GM12873 (cell line): ENCODE data around the gene CLEC18A.

Experiments used
- TF ChIP-seq, protein P1 (sequence below): IDR thresholded peaks from 2 replicates; pipeline ENCODE4 v1.5.1; 2012; ENCODE audit warnings: low read depth, mild to moderate bottlenecking, moderate library complexity, low read length, control low read depth; ENCODE audit not compliant: insufficient read depth; ENCODE audit errors: missing control alignments

Gene CLEC18A

DNA sequence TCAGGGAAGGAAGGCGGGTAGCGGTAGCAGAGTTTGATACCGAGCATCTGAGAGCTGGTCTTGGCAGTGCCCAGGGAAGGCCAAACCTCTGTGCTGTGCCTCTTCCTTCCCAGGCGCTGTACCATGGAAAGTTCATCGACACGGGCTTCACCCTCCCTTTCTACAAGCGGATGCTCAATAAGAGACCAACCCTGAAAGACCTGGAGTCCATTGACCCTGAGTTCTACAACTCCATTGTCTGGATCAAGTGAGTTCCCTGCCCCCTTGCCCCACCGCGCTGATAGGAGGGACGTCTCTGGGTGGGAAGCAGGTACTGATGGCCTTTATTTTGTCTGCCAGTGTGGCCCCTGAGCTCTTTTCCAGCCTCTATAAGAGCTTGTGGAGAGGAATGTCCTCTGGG lies 15.4 kb upstream of the CLEC18A start:
- TF ChIP-seq, protein P1, sequence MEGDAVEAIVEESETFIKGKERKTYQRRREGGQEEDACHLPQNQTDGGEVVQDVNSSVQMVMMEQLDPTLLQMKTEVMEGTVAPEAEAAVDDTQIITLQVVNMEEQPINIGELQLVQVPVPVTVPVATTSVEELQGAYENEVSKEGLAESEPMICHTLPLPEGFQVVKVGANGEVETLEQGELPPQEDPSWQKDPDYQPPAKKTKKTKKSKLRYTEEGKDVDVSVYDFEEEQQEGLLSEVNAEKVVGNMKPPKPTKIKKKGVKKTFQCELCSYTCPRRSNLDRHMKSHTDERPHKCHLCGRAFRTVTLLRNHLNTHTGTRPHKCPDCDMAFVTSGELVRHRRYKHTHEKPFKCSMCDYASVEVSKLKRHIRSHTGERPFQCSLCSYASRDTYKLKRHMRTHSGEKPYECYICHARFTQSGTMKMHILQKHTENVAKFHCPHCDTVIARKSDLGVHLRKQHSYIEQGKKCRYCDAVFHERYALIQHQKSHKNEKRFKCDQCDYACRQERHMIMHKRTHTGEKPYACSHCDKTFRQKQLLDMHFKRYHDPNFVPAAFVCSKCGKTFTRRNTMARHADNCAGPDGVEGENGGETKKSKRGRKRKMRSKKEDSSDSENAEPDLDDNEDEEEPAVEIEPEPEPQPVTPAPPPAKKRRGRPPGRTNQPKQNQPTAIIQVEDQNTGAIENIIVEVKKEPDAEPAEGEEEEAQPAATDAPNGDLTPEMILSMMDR, result no peak

DNA sequence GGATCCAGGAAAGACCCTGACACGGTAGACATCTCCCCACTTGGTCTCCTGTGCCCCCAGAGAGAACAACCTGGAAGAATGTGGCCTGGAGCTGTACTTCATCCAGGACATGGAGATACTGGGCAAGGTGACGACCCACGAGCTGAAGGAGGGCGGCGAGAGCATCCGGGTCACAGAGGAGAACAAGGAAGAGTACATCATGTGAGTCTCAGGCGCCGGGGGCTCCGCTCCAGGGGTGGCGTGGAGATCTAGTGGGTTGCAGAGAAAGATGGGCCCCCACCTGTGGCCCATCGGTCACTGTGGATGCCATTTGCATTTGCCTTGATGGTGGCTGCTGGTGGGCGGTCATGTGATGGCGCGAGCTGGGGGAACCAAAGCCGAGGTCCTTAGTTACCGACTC lies 14.9 kb upstream of the CLEC18A start:
- TF ChIP-seq, protein P1, result no peak

DNA sequence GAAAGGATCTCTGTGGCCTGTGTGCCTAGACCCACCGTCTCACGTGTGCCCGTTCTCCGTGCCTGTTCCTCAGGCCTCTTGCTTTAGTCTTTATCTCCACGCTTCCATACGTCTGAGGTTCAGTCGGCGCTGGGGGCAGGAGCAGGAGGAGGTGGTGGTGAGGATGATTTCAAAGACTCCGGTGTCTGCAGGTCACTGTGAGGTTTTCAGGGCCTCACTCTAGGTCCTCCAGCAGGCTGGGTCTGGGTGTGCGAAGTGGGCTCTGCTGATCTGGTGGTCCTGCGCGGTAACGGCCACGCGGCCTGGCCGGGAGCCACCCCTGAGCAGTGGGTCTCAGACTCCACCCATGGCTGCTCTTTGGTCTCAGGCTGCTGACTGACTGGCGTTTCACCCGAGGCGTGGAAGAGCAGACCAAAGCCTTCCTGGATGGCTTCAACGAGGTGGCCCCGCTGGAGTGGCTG lies 14.4 kb upstream of the CLEC18A start:
- TF ChIP-seq, protein P1, result no peak

DNA sequence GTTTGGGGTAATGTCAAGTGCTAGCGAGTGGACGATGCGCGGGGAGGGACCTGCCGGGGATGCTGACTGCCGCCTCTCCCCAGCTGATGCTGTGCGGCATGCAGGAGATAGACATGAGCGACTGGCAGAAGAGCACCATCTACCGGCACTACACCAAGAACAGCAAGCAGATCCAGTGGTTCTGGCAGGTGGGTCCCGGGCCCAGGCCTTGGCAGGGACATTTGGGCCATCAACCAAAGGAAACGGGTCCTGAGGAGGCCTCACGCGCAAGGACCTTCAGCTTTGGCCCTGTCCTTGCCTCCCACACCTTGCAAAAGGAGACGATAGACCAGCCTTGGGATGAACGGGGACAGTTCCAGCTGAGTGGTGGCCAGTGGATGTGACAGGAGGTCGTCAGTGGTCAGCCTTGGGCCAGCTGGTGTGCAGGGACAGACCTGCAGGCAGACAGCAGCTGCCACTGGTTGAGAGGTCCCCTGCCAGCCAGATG lies 13.6 kb upstream of the CLEC18A start:
- TF ChIP-seq, protein P1, result no peak

DNA sequence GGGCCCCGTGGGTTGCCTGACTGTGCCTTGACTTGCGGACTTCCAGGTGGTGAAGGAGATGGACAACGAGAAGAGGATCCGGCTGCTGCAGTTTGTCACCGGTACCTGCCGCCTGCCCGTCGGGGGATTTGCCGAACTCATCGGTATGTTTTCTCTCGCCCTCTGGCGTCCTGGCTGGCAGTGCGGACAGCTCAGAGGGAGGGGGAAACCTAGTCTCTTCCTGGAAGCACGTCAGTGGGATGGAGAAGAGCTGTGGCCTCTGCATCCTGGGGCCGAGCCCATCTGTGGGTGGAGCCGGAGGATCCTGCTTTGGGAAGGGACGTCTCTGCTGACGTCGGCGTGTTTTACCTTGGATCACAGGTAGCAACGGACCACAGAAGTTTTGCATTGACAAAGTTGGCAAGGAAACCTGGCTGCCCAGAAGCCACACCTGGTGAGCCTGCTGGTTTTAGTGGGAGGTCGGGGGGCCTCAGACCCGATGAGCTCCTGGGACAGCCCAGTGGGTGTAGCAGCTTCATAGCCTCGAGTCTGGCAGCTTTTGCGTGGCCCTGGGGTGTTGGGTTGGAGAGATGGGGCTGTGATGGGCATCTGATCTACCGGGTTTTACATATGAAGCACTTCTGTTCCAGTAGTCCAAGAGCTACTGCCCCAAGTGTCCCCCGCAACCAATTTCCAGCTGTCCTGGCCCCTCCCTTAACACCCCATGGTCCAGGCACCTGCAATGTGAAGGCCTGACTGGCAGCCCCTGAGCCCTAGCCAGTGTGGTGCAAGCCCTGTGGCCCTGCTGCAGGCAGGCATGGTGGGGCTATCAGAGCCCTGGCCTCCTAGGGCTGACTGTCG lies 11.9 kb upstream of the CLEC18A start:
- TF ChIP-seq, protein P1, result no peak

DNA sequence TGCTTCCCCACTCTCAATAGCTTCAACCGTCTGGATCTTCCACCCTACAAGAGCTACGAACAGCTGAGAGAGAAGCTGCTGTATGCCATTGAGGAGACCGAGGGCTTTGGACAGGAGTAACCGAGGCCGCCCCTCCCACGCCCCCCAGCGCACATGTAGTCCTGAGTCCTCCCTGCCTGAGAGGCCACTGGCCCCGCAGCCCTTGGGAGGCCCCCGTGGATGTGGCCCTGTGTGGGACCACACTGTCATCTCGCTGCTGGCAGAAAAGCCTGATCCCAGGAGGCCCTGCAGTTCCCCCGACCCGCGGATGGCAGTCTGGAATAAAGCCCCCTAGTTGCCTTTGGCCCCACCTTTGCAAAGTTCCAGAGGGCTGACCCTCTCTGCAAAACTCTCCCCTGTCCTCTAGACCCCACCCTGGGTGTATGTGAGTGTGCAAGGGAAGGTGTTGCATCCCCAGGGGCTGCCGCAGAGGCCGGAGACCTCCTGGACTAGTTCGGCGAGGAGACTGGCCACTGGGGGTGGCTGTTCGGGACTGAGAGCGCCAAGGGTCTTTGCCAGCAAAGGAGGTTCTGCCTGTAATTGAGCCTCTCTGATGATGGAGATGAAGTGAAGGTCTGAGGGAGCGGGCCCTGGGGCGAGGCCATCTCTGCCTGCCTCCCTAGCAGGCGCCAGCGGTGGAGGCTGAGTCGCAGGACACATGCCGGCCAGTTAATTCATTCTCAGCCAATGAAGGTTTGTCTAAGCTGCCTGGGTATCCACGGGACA lies 11.1 kb upstream of the CLEC18A start:
- TF ChIP-seq, protein P1, result no peak

DNA sequence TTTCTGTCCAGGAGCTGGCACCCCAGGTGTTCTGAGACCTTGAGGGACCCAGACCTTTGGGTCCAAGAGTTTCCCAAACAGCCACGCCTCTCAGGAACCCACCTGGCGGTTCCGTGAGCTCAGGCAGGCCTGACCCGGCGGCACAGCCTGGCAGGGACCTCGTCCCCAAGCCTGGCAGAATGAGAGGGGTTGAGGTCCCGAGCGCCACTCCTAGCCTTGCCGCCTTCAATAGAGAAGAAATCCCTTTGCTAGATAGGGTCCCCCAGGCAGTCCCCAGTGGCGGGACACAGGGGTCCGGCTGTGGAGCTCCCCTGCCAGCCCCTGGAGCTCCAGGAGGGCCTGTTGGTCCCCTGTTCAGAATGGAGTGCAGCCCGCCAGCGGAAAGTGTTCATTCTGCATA lies 10.5 kb upstream of the CLEC18A start:
- TF ChIP-seq, protein P1, result no peak
